Type B pancreatic cell (in vitro differentiated cells): ENCODE results near the gene ELL. TPM values are rescaled to one million over a fixed set of nuclear protein-coding genes. Genes with fewer than 3 reads are reported as not detected.

ENCODE experiments used
- DNase-seq: peaks from one replicate; pipeline ENCODE4 v3.0.0; 2021; ENCODE audit warnings: mixed read lengths; ENCODE audit not compliant: unreplicated experiment; ENCODE audit errors: extremely low spot score
- H3K27ac Mint-ChIP-seq: 2 replicates; pipeline ENCODE4 v1.8.0; 2021; ENCODE audit warnings: mild to moderate bottlenecking, mixed read lengths
- H3K27me3 Mint-ChIP-seq: 2 replicates; pipeline ENCODE4 v1.8.0; 2021; ENCODE audit warnings: mixed read lengths
- H3K36me3 Mint-ChIP-seq: 2 replicates; pipeline ENCODE4 v1.8.0; 2021; ENCODE audit warnings: mixed read lengths
- H3K4me1 Mint-ChIP-seq: one replicate; pipeline ENCODE4 v1.8.0; 2021; ENCODE audit warnings: mixed read lengths; ENCODE audit not compliant: unreplicated experiment
- H3K4me3 Mint-ChIP-seq: 2 replicates; pipeline ENCODE4 v1.8.0; 2021; ENCODE audit warnings: mild to moderate bottlenecking, mixed read lengths
- H3K9me3 Mint-ChIP-seq: 2 replicates; pipeline ENCODE4 v1.8.0; 2021; ENCODE audit warnings: mixed read lengths
- CTCF ChIP-seq: fragments of 200-600 bp; sonication (generic); conservative IDR thresholded peaks from 2 replicates; pipeline ENCODE4 v1.5.0; 2021; ENCODE audit warnings: antibody characterized with exemption, mild to moderate bottlenecking
- total RNA-seq: library from RNA; stranded (reverse); gene quantifications from 2 replicates; pipeline ENCODE4 v1.2.1, GENCODE V29; 2021; ENCODE audit warnings: low replicate concordance

The ELL gene
- total RNA-seq, 1 donor from 2014 or later = 13.6 TPM

- Mint-ChIP-seq H3K9me3 (no peaks in the 10 kb centered on the region), H3K4me1 (peaks cover 17% of the 10 kb centered on the region)
- no peak for DNase-seq
Observed at GRCh38 chr19:18399008-18399407, 122.9 kb downstream of the ELL start.

GRCh38 chr19:18397242-18398202 lies 124.3 kb downstream of the ELL start, which contains the start of gene LRRC25:
TSS of gene LRRC25 (minus strand) at chr19:18397622. CDS start at chr19:18396963, 659 bp downstream.
- TF ChIP-seq CTCF = no peak
- no peak within 1 kb of the TSS for H3K27ac Mint-ChIP-seq
- no peaks in the 10 kb centered on the region for H3K27me3 Mint-ChIP-seq
- no peak within 1 kb of the TSS for H3K4me3 Mint-ChIP-seq
- no peaks in the 10 kb centered on the region for H3K36me3 Mint-ChIP-seq
- H3K4me1 Mint-ChIP-seq = peaks cover 9% of the 10 kb centered on the region
- DNase-seq = no peak
- no peaks in the 10 kb centered on the region for H3K9me3 Mint-ChIP-seq

More at GRCh38 chr19:18399008-18399407, 122.9 kb downstream of the ELL start:
- Mint-ChIP-seq H3K27ac (no peak overlapping the region), H3K36me3 (no peaks in the 10 kb centered on the region), H3K4me3 (no peak overlapping the region), H3K27me3 (no peaks in the 10 kb centered on the region)
- no peak for TF ChIP-seq CTCF

GRCh38 chr19:18396471-18397241 lies 125.2 kb downstream of the ELL start:
- H3K9me3 Mint-ChIP-seq = no peaks in the 10 kb centered on the region
- no peak overlapping the region for H3K4me3 Mint-ChIP-seq
- no peak overlapping the region for H3K27ac Mint-ChIP-seq
- TF ChIP-seq CTCF = no peak
- no peaks in the 10 kb centered on the region for H3K36me3 Mint-ChIP-seq
- H3K4me1 Mint-ChIP-seq = peaks cover 3% of the 10 kb centered on the region
- no peak for DNase-seq
- H3K27me3 Mint-ChIP-seq = no peaks in the 10 kb centered on the region

- H3K36me3 Mint-ChIP-seq = no peaks in the 10 kb centered on the region
- H3K27ac Mint-ChIP-seq = no peak overlapping the region
- H3K4me3 Mint-ChIP-seq = no peak overlapping the region
- H3K4me1 Mint-ChIP-seq = peaks cover 5% of the 10 kb centered on the region
- TF ChIP-seq CTCF = no peak
- peaks cover 9% of the 10 kb centered on the region for H3K27me3 Mint-ChIP-seq
- H3K9me3 Mint-ChIP-seq = no peaks in the 10 kb centered on the region
- DNase-seq = no peak
Observed at GRCh38 chr19:18393836-18394235, 128.0 kb downstream of the ELL start.

GRCh38 chr19:18392926-18393325 lies 128.9 kb downstream of the ELL start:
- H3K36me3 Mint-ChIP-seq = no peaks in the 10 kb centered on the region
- peaks cover 5% of the 10 kb centered on the region for H3K4me1 Mint-ChIP-seq
- DNase-seq = no peak
- no peak overlapping the region for H3K4me3 Mint-ChIP-seq
- H3K27ac Mint-ChIP-seq = no peak overlapping the region
- peaks cover 9% of the 10 kb centered on the region for H3K27me3 Mint-ChIP-seq
- TF ChIP-seq CTCF = no peak
- no peaks in the 10 kb centered on the region for H3K9me3 Mint-ChIP-seq

Other genes starting within 250 kb of the ELL start
- gene IQCN, start 247.6 kb downstream of the ELL start, total RNA-seq = 7.8 and 10.2 TPM in 2 replicates
- 126 and 232 TPM in 2 replicates for gene JUND, start 240.4 kb downstream of the ELL start, total RNA-seq
- 196 and 223 TPM in 2 replicates for gene LSM4, start 199.0 kb downstream of the ELL start, total RNA-seq
- gene PGPEP1, start 181.5 kb downstream of the ELL start, total RNA-seq = 28.8 and 46.7 TPM in 2 replicates
- gene GDF15, start 135.9 kb downstream of the ELL start, total RNA-seq = 102 and 106 TPM in 2 replicates
- 0.19 TPM in 1 of 2 replicates, not detected in the other for gene LRRC25, start 124.4 kb downstream of the ELL start, total RNA-seq
- 76.7 and 99.0 TPM in 2 replicates for gene SSBP4, start 102.7 kb downstream of the ELL start, total RNA-seq
- 278 and 303 TPM in 2 replicates for gene ISYNA1, start 83.9 kb downstream of the ELL start, total RNA-seq
- 151 and 191 TPM in 2 replicates for gene FKBP8, start 21.5 kb upstream of the ELL start, total RNA-seq
- gene KXD1, start 35.8 kb upstream of the ELL start, total RNA-seq = 72.9 and 73.9 TPM in 2 replicates
- gene UBA52, start 49.8 kb upstream of the ELL start, total RNA-seq = 1,126 and 1,202 TPM in 2 replicates
- 54.0 and 63.5 TPM in 2 replicates for gene REX1BD, start 66.7 kb upstream of the ELL start, total RNA-seq
- 2.8 and 7.8 TPM in 2 replicates for gene CRLF1, start 84.7 kb upstream of the ELL start, total RNA-seq
- gene TMEM59L, start 90.8 kb upstream of the ELL start, total RNA-seq = 4.6 and 9.4 TPM in 2 replicates
- 11.0 and 11.1 TPM in 2 replicates for gene KLHL26, start 115.0 kb upstream of the ELL start, total RNA-seq
- gene CRTC1, start 161.6 kb upstream of the ELL start, total RNA-seq = 14.2 and 20.2 TPM in 2 replicates